Measurements from ENCODE around the gene USP3. TPM values are rescaled to one million over a fixed set of nuclear protein-coding genes. Genes with fewer than 3 reads are reported as not detected.

The USP3 gene
- total RNA-seq, 2 experiments from 2014 or later = 57.1 to 58.6 TPM

- Mint-ChIP-seq H3K27me3 (no peaks in the 10 kb centered on the region), H3K36me3 (ENCODE audit: low read depth) (peaks cover 31% of the 10 kb centered on the region), H3K27ac (no peak overlapping the region), H3K4me3 (no peak overlapping the region), H3K4me1 (ENCODE audit: low read depth) (peaks cover 6% of the 10 kb centered on the region), H3K9me3 (no peaks in the 10 kb centered on the region)
- no peak for TF ChIP-seq CTCF (IDR thresholded peaks at IDR 0.05)
- ATAC-seq (no peak), DNase-seq (no peak)
- intact Hi-C loops (cut with micrococcal nuclease) = no loop called here
- CTCF ChIA-PET = interaction anchor here (1.2 to 2.2 kb wide), 5 partner anchors 11 to 110 kb away, joined by 3 to 6 read pairs (median 3); no protein-coding TSS in a partner anchor
- POLR2A ChIA-PET = no interaction called here
Measured at GRCh38 chr15:63576441-63576840, 72.0 kb downstream of the USP3 start.

GRCh38 chr15:63582179-63582578 lies 77.8 kb downstream of the USP3 start:
- peaks cover 21% of the 10 kb centered on the region for H3K4me1 Mint-ChIP-seq (ENCODE audit: low read depth)
- peaks cover 56% of the 10 kb centered on the region for H3K36me3 Mint-ChIP-seq (ENCODE audit: low read depth)
- TF ChIP-seq CTCF (IDR thresholded peaks at IDR 0.05) = no peak
- ChIA-PET CTCF (interaction anchor here (1.1 to 2.0 kb wide), 2 partner anchors 11 to 150 kb away, joined by 3 to 4 read pairs; no protein-coding TSS in a partner anchor), POLR2A (interaction anchor here (1.4 kb wide), 1 partner anchor 18 kb away, joined by 4 read pairs; no protein-coding TSS in a partner anchor)
- peak overlapping the region; percentile 76 for H3K27ac Mint-ChIP-seq
- ATAC-seq = peak; percentile 45
- no peak overlapping the region for H3K4me3 Mint-ChIP-seq
- peaks cover 9% of the 10 kb centered on the region for H3K9me3 Mint-ChIP-seq
- intact Hi-C loops (cut with micrococcal nuclease) = no loop called here
- no peak for DNase-seq
- H3K27me3 Mint-ChIP-seq = no peaks in the 10 kb centered on the region

GRCh38 chr15:63582718-63583426 lies 78.5 kb downstream of the USP3 start:
- no peak for TF ChIP-seq CTCF (IDR thresholded peaks at IDR 0.05)
- ATAC-seq (peak; percentile 56), DNase-seq (no peak)
- peaks cover 9% of the 10 kb centered on the region for H3K9me3 Mint-ChIP-seq
- H3K27ac Mint-ChIP-seq = peak overlapping the region; percentile 76
- H3K4me1 Mint-ChIP-seq (ENCODE audit: low read depth) = peaks cover 21% of the 10 kb centered on the region
- ChIA-PET POLR2A (interaction anchor here (1.0 to 1.4 kb wide), 2 partner anchors 17 to 38 kb away, joined by 3 to 4 read pairs; no protein-coding TSS in a partner anchor), CTCF (interaction anchor here (1.1 to 2.0 kb wide), 2 partner anchors 12 to 150 kb away, joined by 3 to 4 read pairs; no protein-coding TSS in a partner anchor)
- H3K27me3 Mint-ChIP-seq = no peaks in the 10 kb centered on the region
- no peak overlapping the region for H3K4me3 Mint-ChIP-seq
- peaks cover 56% of the 10 kb centered on the region for H3K36me3 Mint-ChIP-seq (ENCODE audit: low read depth)
- intact Hi-C loops (cut with micrococcal nuclease) = no loop called here

GRCh38 chr15:63586790-63587189 lies 82.4 kb downstream of the USP3 start:
- CTCF ChIA-PET = interaction anchor here (1.0 kb wide), 1 partner anchor 120 kb away, joined by 3 read pairs; no protein-coding TSS in a partner anchor
- DNase-seq = no peak
- POLR2A ChIA-PET = interaction anchor here (1.3 kb wide), 1 partner anchor 13 kb away, joined by 4 read pairs; no protein-coding TSS in a partner anchor
- intact Hi-C loops (cut with micrococcal nuclease) = no loop called here
- TF ChIP-seq CTCF (IDR thresholded peaks at IDR 0.05) = no peak
- no peaks in the 10 kb centered on the region for H3K27me3 Mint-ChIP-seq
- H3K4me1 Mint-ChIP-seq (ENCODE audit: low read depth) = peaks cover 32% of the 10 kb centered on the region
- H3K36me3 Mint-ChIP-seq (ENCODE audit: low read depth) = peaks cover 81% of the 10 kb centered on the region
- H3K27ac Mint-ChIP-seq = peak overlapping the region; percentile 26
- peaks cover 9% of the 10 kb centered on the region for H3K9me3 Mint-ChIP-seq
- ATAC-seq = no peak
- H3K4me3 Mint-ChIP-seq = no peak overlapping the region

- POLR2A ChIA-PET = no interaction called here
Measured at GRCh38 chr15:63587527-63587926, 83.1 kb downstream of the USP3 start.

More at GRCh38 chr15:63587527-63587926, 83.1 kb downstream of the USP3 start:
- H3K9me3 Mint-ChIP-seq = peaks cover 9% of the 10 kb centered on the region
- no peak for TF ChIP-seq CTCF (IDR thresholded peaks at IDR 0.05)
- no peak overlapping the region for H3K4me3 Mint-ChIP-seq
- ATAC-seq = no peak
- peaks cover 32% of the 10 kb centered on the region for H3K4me1 Mint-ChIP-seq (ENCODE audit: low read depth)
- intact Hi-C loops (cut with micrococcal nuclease) = no loop called here
- CTCF ChIA-PET = no interaction called here
- H3K36me3 Mint-ChIP-seq (ENCODE audit: low read depth) = peaks cover 80% of the 10 kb centered on the region
- H3K27ac Mint-ChIP-seq = no peak overlapping the region
- no peak for DNase-seq
- no peaks in the 10 kb centered on the region for H3K27me3 Mint-ChIP-seq

All from activated CD8-positive, alpha-beta T cell treated with anti-CD3 and anti-CD28 coated beads for 36 hours (primary cell).